ENCODE data around the gene UBE2U. TPM values are rescaled to one million over a fixed set of nuclear protein-coding genes. Genes with fewer than 3 reads are reported as not detected.

Gene UBE2U
- polyA plus RNA-seq, 1 donor: 0.15 TPM

DNA sequence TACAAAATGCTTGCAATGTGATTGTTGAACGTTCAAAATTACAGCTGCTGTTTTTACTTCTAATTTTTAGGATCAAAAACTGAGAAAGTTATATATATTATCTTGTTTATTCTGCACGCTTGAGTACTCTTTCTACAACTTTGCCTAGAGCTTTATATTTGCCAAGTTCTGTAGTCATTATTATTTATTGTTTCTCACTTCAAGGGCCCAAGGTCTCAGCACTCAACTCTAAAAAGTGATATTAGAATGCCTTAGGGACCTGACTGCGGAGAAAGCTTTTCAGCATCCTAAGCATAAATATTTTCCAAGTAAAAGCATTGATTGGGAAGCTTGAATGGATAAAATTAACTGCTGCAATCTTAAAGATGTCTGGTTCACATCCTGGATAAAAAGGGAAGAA, 83.6 kb downstream of the UBE2U start:
- Histone ChIP-seq H3K4me1 (ENCODE audit: control insufficient read depth, insufficient read depth, low read length) (no peaks in the 10 kb centered on the region), H3K4me3 (ENCODE audit: low read length) (no peak overlapping the region), H3K27me3 (ENCODE audit: control insufficient read depth, insufficient read depth, low read length) (no peaks in the 10 kb centered on the region), H3K9me3 (ENCODE audit: control insufficient read depth, low read depth, low read length) (no peaks in the 10 kb centered on the region), H3K36me3 (ENCODE audit: control insufficient read depth, insufficient read depth, low read length) (no peaks in the 10 kb centered on the region), H3K27ac (ENCODE audit: low read length) (no peak overlapping the region)
- DNase-seq: no peak
- 74% methylated on average over 2 of the region's 3 CpGs for WGBS (ENCODE audit: insufficient coverage, low lambda C conversion rate)

- WGBS (ENCODE audit: insufficient coverage, low lambda C conversion rate): no CpG with 5 or more reads among the region's 1 CpG
- no peak for DNase-seq
- H3K9me3 ChIP-seq (ENCODE audit: control insufficient read depth, low read depth, low read length): no peaks in the 10 kb centered on the region
Measured at GRCh38 chr1:64290420-64290819, 87.0 kb downstream of the UBE2U start.

DNA sequence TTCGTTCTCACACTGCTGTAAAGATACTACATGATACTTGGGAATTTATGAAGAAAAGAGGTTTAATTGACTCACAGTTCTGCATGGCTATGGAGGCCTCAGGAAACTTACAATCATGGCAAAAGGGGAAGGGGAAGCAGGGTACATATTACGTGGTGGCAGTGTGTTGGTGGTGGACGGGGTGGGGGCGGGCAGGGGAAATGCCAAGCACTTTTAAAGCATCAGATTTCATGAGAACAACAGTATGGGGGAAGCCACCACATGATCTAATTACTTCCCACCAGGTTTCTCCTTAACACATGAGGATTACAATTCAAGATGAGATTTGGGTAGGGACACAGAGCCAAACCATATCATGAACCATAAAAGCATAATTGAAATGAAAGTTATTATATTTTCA, 88.5 kb downstream of the UBE2U start:
- H3K36me3 ChIP-seq (ENCODE audit: control insufficient read depth, insufficient read depth, low read length): no peaks in the 10 kb centered on the region
- H3K4me1 ChIP-seq (ENCODE audit: control insufficient read depth, insufficient read depth, low read length): no peaks in the 10 kb centered on the region
- WGBS (ENCODE audit: insufficient coverage, low lambda C conversion rate): no CpG with 5 or more reads among the region's 4 CpGs

More at GRCh38 chr1:64290420-64290819, 87.0 kb downstream of the UBE2U start:
- Histone ChIP-seq H3K4me1 (ENCODE audit: control insufficient read depth, insufficient read depth, low read length) (no peaks in the 10 kb centered on the region), H3K27ac (ENCODE audit: low read length) (no peak overlapping the region), H3K4me3 (ENCODE audit: low read length) (no peak overlapping the region), H3K36me3 (ENCODE audit: control insufficient read depth, insufficient read depth, low read length) (no peaks in the 10 kb centered on the region), H3K27me3 (ENCODE audit: control insufficient read depth, insufficient read depth, low read length) (no peaks in the 10 kb centered on the region)

DNA sequence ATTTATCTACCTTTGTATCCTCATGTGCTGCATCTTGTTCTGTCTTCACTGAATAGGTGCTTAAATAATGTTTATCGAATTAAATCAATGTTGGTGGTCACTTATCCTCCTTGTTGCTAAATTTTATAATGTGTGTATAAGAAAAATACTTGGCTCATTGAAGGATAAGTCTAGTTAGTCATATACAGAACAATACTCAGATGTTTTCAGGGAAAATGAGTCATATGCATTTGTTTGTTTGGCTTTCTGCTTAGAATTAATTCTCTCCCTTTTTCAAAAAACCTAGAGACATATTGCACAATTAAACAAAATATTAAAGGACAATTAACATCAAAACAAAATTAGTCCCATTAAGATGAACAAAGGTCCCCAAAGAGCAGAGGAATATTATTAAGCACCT, 89.0 kb downstream of the UBE2U start:
- H3K27ac ChIP-seq (ENCODE audit: low read length): no peak overlapping the region
- H3K9me3 ChIP-seq (ENCODE audit: control insufficient read depth, low read depth, low read length): no peaks in the 10 kb centered on the region
- H3K27me3 ChIP-seq (ENCODE audit: control insufficient read depth, insufficient read depth, low read length): no peaks in the 10 kb centered on the region
- H3K36me3 ChIP-seq (ENCODE audit: control insufficient read depth, insufficient read depth, low read length): no peaks in the 10 kb centered on the region
- H3K4me1 ChIP-seq (ENCODE audit: control insufficient read depth, insufficient read depth, low read length): no peaks in the 10 kb centered on the region
- 80% methylated on average over 1 of the region's 1 CpG for WGBS (ENCODE audit: insufficient coverage, low lambda C conversion rate)
- DNase-seq: no peak
- H3K4me3 ChIP-seq (ENCODE audit: low read length): no peak overlapping the region

More for the DNA sequence above, 88.5 kb downstream of the UBE2U start:
- DNase-seq: no peak
- H3K27ac ChIP-seq (ENCODE audit: low read length): no peak overlapping the region
- no peaks in the 10 kb centered on the region for H3K27me3 ChIP-seq (ENCODE audit: control insufficient read depth, insufficient read depth, low read length)
- no peaks in the 10 kb centered on the region for H3K9me3 ChIP-seq (ENCODE audit: control insufficient read depth, low read depth, low read length)
- no peak overlapping the region for H3K4me3 ChIP-seq (ENCODE audit: low read length)

DNA sequence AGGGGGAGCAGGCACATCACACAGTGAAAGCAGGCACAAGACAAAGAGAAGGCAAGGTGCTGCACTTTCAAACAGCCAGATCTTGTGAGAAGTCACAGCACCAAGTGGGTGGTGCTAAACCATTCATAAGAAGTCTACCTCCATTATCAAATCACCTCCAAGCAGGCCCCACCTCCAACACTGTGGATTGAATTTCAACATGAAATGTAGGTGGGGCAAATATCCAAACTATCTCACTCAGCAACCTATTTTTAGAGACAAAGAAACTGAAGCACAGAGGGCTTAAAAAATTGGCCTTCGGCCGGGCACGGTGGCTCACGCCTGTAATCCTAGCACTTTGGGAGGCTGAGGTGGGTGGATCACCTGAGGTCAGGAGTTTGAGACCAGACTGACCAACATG, 90.4 kb downstream of the UBE2U start:
- no CpG with 5 or more reads among the region's 4 CpGs for WGBS (ENCODE audit: insufficient coverage, low lambda C conversion rate)
- no peak for DNase-seq
- Histone ChIP-seq H3K4me1 (ENCODE audit: control insufficient read depth, insufficient read depth, low read length) (no peaks in the 10 kb centered on the region), H3K36me3 (ENCODE audit: control insufficient read depth, insufficient read depth, low read length) (no peaks in the 10 kb centered on the region), H3K27ac (ENCODE audit: low read length) (no peak overlapping the region), H3K9me3 (ENCODE audit: control insufficient read depth, low read depth, low read length) (no peaks in the 10 kb centered on the region), H3K27me3 (ENCODE audit: control insufficient read depth, insufficient read depth, low read length) (no peaks in the 10 kb centered on the region), H3K4me3 (ENCODE audit: low read length) (no peak overlapping the region)

DNA sequence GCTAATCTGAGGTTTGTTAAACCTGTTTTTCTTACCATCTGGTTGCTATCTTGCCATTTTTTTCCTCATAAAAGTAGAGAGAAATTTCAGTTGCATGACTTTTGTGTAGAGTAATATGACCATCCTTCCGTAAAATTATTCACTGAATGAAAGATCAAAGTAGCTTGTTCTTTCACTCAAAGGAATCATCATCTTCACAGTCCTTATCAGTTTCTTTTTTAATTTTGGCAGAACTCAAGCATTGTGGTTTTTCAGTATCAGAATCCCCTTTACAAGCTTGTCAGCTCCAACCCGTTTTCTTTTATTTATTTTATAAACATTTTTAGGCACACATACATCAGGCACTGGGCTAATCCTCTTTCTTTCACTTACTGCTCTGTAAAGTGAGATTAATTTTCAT, 91.7 kb downstream of the UBE2U start:
- Histone ChIP-seq H3K27ac (ENCODE audit: low read length) (no peak overlapping the region), H3K4me1 (ENCODE audit: control insufficient read depth, insufficient read depth, low read length) (no peaks in the 10 kb centered on the region), H3K4me3 (ENCODE audit: low read length) (no peak overlapping the region), H3K27me3 (ENCODE audit: control insufficient read depth, insufficient read depth, low read length) (no peaks in the 10 kb centered on the region), H3K36me3 (ENCODE audit: control insufficient read depth, insufficient read depth, low read length) (no peaks in the 10 kb centered on the region), H3K9me3 (ENCODE audit: control insufficient read depth, low read depth, low read length) (no peaks in the 10 kb centered on the region)
- no peak for DNase-seq
- 80% methylated on average over 2 of the region's 2 CpGs for WGBS (ENCODE audit: insufficient coverage, low lambda C conversion rate)

DNA sequence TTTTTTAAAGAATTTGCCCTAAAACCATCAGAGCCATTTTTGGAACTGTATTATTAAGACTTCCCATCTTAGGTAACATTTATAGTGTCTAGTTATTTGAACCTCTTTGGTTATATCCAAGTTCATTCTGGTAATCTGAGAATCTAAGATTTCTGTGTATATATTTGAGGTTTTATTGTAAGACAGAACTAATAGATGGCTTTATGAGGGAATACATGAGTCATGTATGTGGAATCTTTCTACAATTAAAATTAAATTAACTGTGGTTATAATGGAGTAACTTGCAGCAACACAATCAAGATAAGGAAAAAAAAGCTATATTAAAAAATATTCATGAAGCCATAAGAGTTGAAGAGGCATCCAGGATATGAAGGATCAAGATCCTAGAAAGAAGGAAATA, 92.1 kb downstream of the UBE2U start:
- H3K9me3 ChIP-seq (ENCODE audit: control insufficient read depth, low read depth, low read length): no peaks in the 10 kb centered on the region
- H3K36me3 ChIP-seq (ENCODE audit: control insufficient read depth, insufficient read depth, low read length): no peaks in the 10 kb centered on the region
- no peak overlapping the region for H3K27ac ChIP-seq (ENCODE audit: low read length)
- H3K27me3 ChIP-seq (ENCODE audit: control insufficient read depth, insufficient read depth, low read length): no peaks in the 10 kb centered on the region
- H3K4me3 ChIP-seq (ENCODE audit: low read length): no peak overlapping the region
- DNase-seq: no peak
- no peaks in the 10 kb centered on the region for H3K4me1 ChIP-seq (ENCODE audit: control insufficient read depth, insufficient read depth, low read length)

- Histone ChIP-seq H3K4me1 (ENCODE audit: control insufficient read depth, insufficient read depth, low read length) (no peaks in the 10 kb centered on the region), H3K36me3 (ENCODE audit: control insufficient read depth, insufficient read depth, low read length) (no peaks in the 10 kb centered on the region), H3K27me3 (ENCODE audit: control insufficient read depth, insufficient read depth, low read length) (no peaks in the 10 kb centered on the region), H3K4me3 (ENCODE audit: low read length) (no peak overlapping the region), H3K27ac (ENCODE audit: low read length) (no peak overlapping the region), H3K9me3 (ENCODE audit: control insufficient read depth, low read depth, low read length) (no peaks in the 10 kb centered on the region)
- WGBS (ENCODE audit: insufficient coverage, low lambda C conversion rate): no CpG with 5 or more reads among the region's 8 CpGs
- no peak for DNase-seq
Measured at GRCh38 chr1:64296459-64296858, 93.0 kb downstream of the UBE2U start.

DNA sequence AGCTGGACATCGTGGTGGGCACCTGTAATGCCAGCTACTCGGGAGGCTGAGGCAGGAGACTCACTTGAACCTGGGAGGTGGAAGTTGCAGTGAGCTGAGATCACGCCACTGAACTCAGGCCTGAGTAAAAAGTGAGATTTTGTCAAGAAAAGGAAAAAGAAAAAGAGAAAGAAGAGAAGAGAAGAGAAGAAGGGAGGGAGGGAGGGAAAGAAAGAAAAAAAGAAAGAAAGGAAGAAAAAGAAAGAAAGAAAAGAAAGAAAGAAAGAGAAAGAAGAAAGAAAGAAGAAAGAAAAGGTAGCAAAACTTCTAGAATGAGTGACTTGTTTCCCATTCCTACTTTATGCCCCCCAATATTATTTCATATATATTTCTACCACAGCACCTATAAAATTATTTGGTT, 98.8 kb downstream of the UBE2U start:
- Histone ChIP-seq H3K36me3 (ENCODE audit: control insufficient read depth, insufficient read depth, low read length) (no peaks in the 10 kb centered on the region), H3K27ac (ENCODE audit: low read length) (no peak overlapping the region), H3K4me3 (ENCODE audit: low read length) (no peak overlapping the region), H3K4me1 (ENCODE audit: control insufficient read depth, insufficient read depth, low read length) (no peaks in the 10 kb centered on the region), H3K9me3 (ENCODE audit: control insufficient read depth, low read depth, low read length) (no peaks in the 10 kb centered on the region), H3K27me3 (ENCODE audit: control insufficient read depth, insufficient read depth, low read length) (no peaks in the 10 kb centered on the region)
- WGBS (ENCODE audit: insufficient coverage, low lambda C conversion rate): 100% methylated on average over 1 of the region's 3 CpGs
- no peak for DNase-seq

GRCh38 chr1:64302971-64303370, 99.5 kb downstream of the UBE2U start:
- no CpG with 5 or more reads among the region's 2 CpGs for WGBS (ENCODE audit: insufficient coverage, low lambda C conversion rate)
- H3K27ac ChIP-seq (ENCODE audit: low read length): no peak overlapping the region
- H3K9me3 ChIP-seq (ENCODE audit: control insufficient read depth, low read depth, low read length): no peaks in the 10 kb centered on the region
- no peak overlapping the region for H3K4me3 ChIP-seq (ENCODE audit: low read length)
- no peak for DNase-seq
- no peaks in the 10 kb centered on the region for H3K4me1 ChIP-seq (ENCODE audit: control insufficient read depth, insufficient read depth, low read length)
- H3K27me3 ChIP-seq (ENCODE audit: control insufficient read depth, insufficient read depth, low read length): no peaks in the 10 kb centered on the region
- no peaks in the 10 kb centered on the region for H3K36me3 ChIP-seq (ENCODE audit: control insufficient read depth, insufficient read depth, low read length)

DNA sequence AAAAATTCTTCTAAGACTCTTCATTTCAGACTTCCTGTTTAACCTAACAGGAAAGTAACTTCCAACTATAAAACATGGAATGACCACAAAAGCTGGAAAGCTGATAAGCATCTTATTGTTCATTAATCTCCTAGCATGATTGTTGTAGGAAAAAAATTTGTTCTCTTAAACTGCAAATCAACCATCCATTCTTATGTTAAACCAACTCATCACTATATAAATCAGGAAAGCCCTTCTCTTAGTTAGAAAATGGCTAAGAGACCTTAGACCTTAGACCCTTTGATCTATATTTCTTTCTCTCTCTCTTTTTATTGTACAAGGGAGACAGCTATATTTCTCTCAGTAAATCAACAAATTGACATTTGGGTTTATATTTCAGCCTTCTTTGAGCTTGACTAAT, 101.4 kb downstream of the UBE2U start:
- Histone ChIP-seq H3K36me3 (ENCODE audit: control insufficient read depth, insufficient read depth, low read length) (no peaks in the 10 kb centered on the region), H3K4me3 (ENCODE audit: low read length) (no peak overlapping the region), H3K27ac (ENCODE audit: low read length) (no peak overlapping the region), H3K9me3 (ENCODE audit: control insufficient read depth, low read depth, low read length) (no peaks in the 10 kb centered on the region), H3K4me1 (ENCODE audit: control insufficient read depth, insufficient read depth, low read length) (no peaks in the 10 kb centered on the region), H3K27me3 (ENCODE audit: control insufficient read depth, insufficient read depth, low read length) (no peaks in the 10 kb centered on the region)
- DNase-seq: no peak
